Melanocyte of skin (primary cell): ENCODE results near the gene PLPP1. TPM values are rescaled to one million over a fixed set of nuclear protein-coding genes. Genes with fewer than 3 reads are reported as not detected.

ENCODE experiments used
- small RNA-seq, 2 donors: library from RNA; depleted of rRNA; stranded (forward); fragments of <200 nt; gene quantifications; one replicate each; pipeline ENCODE3, GENCODE V24; 2012
- total RNA-seq, 2 donors: library from RNA; depleted of rRNA; stranded (reverse); fragments of >200 nt; gene quantifications; 2 replicates each; pipeline ENCODE4 v1.2.3, GENCODE V29; 2012

The PLPP1 gene
- 10 to 100 TPM; 19.6 to 28.2 TPM for total RNA-seq

GRCh38 chr5:55534436-55535198 is at the start of gene PLPP1:
Gene PLPP1 (minus strand): TSS chr5:55534964. CDS start chr5:55534629, 335 bp downstream.

Small RNA genes lying within 50 kb of the gene (small RNA-seq; reads per million reads assigned to genes)
- 0 to 0.06 reads per million in 2 donors for gene MIR5687

Other genes with a start within 250 kb of the PLPP1 start
- 10 to 100 TPM; 25.5 to 31.3 TPM for gene DHX29, start 227.3 kb downstream of the PLPP1 start, total RNA-seq
- 100 to 1,000 TPM in 1 of 2 donors, 10 to 100 TPM in 1; 79.8 to 110 TPM for gene MTREX, start 227.0 kb downstream of the PLPP1 start, total RNA-seq
- 10 to 100 TPM; 27.2 to 28.0 TPM for gene SLC38A9, start 177.4 kb upstream of the PLPP1 start, total RNA-seq
- gene DDX4, start 203.1 kb upstream of the PLPP1 start, total RNA-seq: under 1 TPM in 1 of 2 donors, not detected in 1; under 0.01 TPM